Measurements from ENCODE around the gene PHF2.

DNA sequence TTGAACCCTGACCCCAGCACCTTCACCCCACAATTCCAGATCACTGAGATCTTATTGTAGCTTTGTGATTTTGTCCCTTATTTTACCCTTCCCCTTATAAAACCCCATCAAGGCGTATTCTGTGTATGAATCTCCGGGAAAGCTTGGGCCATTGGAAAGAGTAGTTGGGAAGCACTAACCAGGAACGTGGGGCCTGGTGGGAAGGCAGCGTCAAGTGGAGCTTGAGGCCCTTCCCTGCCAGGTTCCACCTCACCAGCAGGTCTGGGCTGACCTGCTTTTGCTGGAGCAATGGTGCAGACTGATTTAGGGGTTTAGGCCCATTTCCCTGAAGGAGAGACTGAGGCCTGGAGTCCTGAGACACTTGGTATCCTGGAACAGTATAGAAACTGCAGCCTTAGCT is 9.3 kb downstream of the PHF2 start:
- TF ChIP-seq TCF7 (CRISPR knock-in tag; IDR thresholded peaks at IDR 0.05; ENCODE audit: low read depth) (no peak), NR2C2 (CRISPR knock-in tag; IDR thresholded peaks at IDR 0.05) (no peak), FOXP1 (CRISPR knock-in tag; IDR thresholded peaks at IDR 0.05; ENCODE audit: borderline replicate concordance) (no peak), CREM (CRISPR knock-in tag; IDR thresholded peaks at IDR 0.05) (no peak), STAT6 (CRISPR knock-in tag; conservative IDR thresholded peaks at IDR 0.05; ENCODE audit: low read depth) (no peak)
- TF ChIP-seq, protein P1, sequence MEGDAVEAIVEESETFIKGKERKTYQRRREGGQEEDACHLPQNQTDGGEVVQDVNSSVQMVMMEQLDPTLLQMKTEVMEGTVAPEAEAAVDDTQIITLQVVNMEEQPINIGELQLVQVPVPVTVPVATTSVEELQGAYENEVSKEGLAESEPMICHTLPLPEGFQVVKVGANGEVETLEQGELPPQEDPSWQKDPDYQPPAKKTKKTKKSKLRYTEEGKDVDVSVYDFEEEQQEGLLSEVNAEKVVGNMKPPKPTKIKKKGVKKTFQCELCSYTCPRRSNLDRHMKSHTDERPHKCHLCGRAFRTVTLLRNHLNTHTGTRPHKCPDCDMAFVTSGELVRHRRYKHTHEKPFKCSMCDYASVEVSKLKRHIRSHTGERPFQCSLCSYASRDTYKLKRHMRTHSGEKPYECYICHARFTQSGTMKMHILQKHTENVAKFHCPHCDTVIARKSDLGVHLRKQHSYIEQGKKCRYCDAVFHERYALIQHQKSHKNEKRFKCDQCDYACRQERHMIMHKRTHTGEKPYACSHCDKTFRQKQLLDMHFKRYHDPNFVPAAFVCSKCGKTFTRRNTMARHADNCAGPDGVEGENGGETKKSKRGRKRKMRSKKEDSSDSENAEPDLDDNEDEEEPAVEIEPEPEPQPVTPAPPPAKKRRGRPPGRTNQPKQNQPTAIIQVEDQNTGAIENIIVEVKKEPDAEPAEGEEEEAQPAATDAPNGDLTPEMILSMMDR (IDR thresholded peaks at IDR 0.05): no peak
- TF ChIP-seq, protein P2, sequence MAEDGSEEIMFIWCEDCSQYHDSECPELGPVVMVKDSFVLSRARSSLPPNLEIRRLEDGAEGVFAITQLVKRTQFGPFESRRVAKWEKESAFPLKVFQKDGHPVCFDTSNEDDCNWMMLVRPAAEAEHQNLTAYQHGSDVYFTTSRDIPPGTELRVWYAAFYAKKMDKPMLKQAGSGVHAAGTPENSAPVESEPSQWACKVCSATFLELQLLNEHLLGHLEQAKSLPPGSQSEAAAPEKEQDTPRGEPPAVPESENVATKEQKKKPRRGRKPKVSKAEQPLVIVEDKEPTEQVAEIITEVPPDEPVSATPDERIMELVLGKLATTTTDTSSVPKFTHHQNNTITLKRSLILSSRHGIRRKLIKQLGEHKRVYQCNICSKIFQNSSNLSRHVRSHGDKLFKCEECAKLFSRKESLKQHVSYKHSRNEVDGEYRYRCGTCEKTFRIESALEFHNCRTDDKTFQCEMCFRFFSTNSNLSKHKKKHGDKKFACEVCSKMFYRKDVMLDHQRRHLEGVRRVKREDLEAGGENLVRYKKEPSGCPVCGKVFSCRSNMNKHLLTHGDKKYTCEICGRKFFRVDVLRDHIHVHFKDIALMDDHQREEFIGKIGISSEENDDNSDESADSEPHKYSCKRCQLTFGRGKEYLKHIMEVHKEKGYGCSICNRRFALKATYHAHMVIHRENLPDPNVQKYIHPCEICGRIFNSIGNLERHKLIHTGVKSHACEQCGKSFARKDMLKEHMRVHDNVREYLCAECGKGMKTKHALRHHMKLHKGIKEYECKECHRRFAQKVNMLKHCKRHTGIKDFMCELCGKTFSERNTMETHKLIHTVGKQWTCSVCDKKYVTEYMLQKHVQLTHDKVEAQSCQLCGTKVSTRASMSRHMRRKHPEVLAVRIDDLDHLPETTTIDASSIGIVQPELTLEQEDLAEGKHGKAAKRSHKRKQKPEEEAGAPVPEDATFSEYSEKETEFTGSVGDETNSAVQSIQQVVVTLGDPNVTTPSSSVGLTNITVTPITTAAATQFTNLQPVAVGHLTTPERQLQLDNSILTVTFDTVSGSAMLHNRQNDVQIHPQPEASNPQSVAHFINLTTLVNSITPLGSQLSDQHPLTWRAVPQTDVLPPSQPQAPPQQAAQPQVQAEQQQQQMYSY (CRISPR knock-in tag; IDR thresholded peaks at IDR 0.05): no peak
- TF ChIP-seq, protein P3, sequence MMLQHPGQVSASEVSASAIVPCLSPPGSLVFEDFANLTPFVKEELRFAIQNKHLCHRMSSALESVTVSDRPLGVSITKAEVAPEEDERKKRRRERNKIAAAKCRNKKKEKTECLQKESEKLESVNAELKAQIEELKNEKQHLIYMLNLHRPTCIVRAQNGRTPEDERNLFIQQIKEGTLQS (CRISPR knock-in tag; conservative IDR thresholded peaks at IDR 0.05): no peak
